HG03103 (cell line): ENCODE results near the gene TSPEAR.
"Not testable (repeated sequence)": the region's sequence is repeated elsewhere in the genome, so short reads cannot be mapped to it uniquely, and the experiment has no call there.

Experiments
- ATAC-seq: cut with Tn5 transposase; IDR thresholded peaks from one replicate; pipeline ENCODE4 v1.9.1; 2021; ENCODE audit warnings: low read depth; ENCODE audit not compliant: unreplicated experiment

The TSPEAR gene

DNA sequence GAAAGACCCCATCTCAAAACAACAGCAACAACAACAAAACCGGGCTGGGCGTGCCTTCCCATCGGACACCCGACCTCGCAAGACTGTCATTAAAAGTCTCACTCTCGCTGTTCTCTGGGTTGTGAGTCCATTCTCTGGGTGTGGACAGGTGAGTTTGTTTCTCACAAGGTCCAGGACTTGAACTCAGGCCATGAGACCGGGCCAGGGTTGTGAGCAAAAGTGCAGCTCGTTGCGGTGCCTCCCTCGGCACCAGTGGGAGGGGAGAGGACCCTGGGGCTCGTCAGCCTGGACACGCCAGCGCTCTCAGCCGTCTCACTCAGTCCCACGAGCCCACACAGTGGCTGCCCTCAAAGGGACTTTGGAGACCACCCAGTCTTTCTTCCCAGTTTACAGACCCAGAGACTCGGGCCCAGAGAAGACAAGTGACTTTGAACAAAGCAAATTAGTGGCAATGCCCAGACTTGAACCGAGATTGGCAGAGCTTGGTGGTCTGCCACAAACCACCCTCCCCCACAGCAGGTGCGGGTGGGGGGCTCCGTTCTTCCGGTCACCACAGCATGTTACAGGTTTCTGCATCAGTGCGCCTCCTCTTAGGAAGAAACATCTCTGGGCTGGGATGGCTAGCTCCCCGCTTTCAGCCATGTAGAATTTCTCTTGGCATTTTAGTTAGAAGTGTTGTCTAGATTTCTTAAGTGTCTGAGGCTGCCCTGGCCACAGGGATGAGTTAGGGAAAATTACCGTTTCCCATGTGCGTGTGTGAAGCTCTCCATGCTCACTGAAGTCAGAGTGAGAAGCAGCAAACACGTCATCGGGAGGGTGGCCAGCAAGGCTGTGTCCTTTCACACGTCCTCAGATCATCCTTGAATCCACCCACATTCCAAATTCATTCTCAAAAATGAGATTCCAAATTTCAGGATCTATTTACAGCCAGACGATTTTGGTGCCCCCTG lies 227.8 kb downstream of the TSPEAR start:
- no peak for ATAC-seq

GRCh38 chr21:44482581-44483287 lies 228.6 kb downstream of the TSPEAR start:
- ATAC-seq: no peak

DNA sequence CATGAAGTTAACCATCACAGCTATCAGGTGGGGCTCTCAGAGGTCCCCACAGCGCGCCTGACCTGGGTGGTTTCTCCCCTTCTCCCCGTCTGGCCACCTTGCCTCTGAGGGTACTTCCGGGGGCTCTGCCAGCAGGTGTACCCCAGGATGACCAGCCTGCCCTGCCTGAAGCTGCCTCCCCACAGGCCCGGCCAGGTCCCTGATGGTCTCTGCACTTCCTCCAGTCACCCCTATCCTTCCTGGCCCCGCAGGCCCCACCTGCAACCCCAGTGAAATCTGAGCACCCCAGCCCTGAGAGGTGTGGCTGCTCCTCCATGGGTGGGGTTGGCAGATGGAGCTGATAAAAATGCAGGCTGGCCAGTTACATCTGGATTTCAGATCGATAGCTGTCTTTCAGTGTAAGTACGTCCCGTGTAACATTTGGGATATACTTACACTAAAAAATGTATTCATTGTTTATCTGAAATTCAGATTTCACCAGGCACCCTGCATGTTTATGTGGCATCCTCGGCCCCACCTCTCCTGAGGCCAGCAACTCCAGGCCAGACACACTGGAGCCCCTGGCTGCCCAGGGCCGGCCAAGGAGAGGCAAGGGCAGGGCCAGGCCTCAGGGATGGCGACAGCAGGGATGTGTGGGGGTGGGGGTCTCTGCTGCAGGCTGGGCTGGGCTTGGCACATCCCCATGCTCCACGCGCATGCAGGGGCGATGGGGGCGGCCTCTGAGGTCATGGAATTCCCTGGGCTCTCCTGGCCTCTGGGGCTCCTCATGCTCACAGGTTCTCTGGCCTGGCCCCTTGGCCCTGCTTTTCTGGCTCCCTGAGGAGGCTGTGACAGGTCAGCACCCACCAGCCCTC lies 230.9 kb downstream of the TSPEAR start:
- ATAC-seq: no peak

DNA sequence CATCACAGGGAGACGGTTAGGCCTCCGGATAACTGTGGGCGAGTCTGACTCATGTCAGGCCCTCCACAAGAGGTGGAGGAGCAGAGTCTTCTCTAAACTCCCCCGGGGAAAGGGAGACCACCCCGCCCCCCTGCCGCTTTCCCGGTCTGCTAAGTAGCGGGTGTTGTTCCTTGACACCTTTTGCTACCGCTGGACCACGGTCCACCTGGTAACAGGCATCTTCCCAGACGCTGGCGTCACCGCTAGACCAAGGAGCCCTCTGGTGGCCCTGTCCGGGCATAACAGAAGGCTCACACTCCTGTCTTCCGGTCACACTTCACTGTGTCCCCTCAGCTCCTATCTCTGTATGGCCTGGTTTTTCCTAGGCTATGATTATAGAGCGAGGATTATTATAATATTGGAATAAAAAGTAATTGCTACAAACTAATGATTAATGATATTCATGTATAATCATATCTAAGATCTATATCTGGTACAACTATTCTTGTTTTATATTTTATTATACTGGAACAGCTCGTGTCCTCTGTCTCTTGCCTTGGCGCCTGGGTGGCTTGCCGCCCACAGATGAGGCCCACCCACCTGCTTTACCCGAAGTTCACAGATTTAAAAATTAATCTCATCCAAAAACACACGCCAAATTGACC lies 231.7 kb downstream of the TSPEAR start:
- ATAC-seq: not testable (repeated sequence)

- no peak for ATAC-seq
Measured at GRCh38 chr21:44478801-44479167, 232.6 kb downstream of the TSPEAR start.

GRCh38 chr21:44478124-44478800 lies 233.1 kb downstream of the TSPEAR start:
- no peak for ATAC-seq

DNA sequence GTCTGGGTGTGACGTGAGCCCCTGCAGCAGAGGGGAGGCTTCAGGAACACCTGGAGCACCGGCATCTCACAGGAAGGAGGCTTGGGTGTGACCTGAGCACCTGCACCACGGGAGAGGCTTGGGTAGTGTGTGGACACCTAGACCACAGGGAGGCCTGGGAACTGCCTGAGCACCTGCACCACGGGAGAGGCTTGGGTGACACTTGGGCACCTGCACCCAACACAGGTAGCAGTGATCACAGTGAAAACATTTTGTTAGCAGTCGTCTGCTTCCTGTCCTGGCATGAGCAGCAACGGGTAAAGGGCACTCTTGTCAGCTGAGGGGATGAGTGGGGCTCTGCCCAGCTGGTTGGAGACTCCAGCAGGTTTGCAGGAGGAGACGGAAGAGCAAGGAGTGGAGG lies 233.7 kb downstream of the TSPEAR start:
- ATAC-seq: no peak

DNA sequence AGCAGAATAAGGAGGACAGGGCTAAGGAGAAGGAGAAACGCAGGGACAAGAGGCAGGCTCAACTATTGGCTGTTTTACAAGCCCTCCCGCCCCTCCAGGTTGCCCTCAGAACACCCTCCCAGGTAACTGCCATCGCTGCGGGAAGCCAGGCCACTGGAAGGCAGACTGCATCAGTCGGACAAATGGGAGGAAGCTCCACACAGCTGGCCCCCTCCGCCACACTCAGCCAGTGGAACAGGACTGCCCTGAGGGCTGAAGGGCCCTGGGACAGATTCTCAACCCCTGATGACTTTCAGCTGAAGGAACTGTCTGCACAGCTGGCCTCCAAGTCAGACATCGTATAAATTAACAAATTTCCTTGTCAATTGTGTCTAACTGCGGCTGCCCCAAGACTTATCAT lies 234.2 kb downstream of the TSPEAR start:
- no peak for ATAC-seq

DNA sequence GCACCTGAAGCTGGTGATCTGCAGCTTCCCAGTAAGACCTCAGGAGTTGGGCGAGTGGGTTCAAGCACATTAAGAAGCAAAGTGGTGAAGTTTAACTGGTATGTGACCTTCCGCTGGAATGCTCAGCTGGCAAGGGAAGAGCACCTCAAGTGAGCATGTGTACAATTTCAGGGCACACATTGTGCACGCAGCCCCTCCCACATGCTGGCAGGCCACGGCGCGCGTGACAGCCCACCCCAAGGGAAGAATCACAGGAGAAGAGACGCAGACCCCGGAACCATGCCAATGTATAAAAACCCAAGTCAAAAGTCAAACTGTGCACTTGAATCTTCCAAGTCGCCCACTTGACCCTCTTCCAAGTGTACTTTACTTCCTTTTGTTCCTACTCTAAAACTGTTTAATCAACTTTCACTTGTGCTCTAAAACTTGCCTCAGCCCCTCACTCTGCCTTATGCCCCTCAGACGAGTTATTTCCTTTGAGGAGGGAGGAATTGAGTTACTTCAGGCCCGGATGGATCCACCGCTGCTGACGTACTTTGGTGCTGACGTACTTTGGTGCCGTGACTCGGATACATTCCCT lies 236.0 kb downstream of the TSPEAR start:
- no peak for ATAC-seq

DNA sequence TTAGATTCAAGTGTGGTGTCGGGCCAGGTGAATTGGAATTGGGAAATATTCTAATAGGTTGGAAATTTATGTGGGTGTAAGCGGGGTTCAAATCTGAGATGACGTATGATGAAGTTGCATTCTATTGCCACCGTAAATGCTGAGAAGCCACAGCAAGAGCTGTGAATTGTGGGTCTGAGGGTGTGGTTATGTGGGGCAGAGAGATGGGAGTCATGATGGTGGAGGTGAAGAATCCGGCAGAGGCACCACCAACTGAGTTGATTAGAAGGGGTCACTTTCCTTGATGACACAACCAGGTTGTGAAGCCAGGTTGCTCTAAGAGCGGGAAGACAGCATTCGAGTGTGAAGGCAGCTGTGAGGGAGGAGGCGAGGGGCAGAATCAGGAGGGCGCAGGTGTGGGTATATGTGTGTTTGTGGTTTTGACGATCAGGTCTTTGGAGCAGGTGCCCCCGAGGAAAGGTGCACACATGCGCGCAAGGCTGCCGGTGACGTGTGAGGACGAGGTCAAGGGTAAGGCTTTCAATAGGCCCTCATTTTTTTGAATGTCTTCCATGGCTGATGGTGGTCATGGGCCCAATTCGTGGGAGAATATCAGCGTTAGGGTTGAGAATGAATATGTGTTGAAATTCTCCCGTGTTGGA lies 237.3 kb downstream of the TSPEAR start:
- ATAC-seq: no peak

DNA sequence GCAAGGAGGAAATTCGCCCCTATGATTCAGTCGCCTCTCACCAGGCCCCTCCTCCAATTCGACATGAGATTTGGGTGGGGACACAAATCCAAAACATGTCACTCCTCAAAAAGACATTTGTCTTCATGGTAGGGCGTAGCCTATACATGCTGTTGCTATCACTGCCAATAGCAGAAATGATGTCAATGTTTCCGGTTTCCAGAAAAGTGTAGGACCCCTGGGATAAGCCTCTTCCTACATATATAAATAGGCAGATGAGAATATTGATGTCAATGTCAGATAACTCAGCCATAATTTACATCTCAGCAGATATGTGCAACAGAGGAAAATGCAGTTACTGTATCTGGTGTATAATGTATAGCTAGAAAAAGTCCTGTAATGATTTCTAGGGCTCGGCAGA lies 239.4 kb downstream of the TSPEAR start:
- no peak for ATAC-seq

- ATAC-seq: no peak
Measured at GRCh38 chr21:44471341-44471740, 240.0 kb downstream of the TSPEAR start.

- ATAC-seq: no peak
Measured at GRCh38 chr21:44467859-44468195, 243.5 kb downstream of the TSPEAR start.

GRCh38 chr21:44466996-44467858 lies 244.1 kb downstream of the TSPEAR start:
- ATAC-seq: no peak

DNA sequence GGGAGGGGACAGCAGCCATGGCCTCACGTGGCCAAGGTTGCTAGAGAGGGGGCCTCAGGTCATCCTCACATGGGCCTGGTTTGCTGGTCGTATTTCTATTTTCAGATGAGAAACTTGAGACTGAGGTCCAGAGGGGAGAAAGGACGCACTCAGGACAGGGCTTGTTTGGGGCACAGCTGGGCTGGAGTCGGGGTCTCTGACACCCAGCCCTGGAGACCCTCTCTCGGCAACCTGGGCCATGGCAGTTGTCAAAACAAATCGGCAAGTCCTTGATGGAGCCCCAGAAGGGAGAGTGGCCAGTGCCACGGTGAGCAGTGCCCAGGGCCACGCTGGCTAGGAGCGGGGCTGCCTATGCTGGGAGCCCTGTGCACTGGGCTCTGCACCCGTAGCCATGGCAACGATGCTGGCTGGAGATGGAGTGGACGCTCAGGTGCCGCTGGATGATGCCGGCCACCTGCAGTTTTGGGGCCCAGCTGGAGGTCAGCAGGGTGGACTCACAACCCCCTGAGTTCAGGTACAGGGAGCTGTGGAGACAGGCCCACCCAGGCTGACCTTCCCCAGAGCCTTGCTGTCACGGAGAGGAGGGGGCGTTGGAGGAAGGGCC lies 244.9 kb downstream of the TSPEAR start:
- no peak for ATAC-seq

- ATAC-seq: no peak
Measured at GRCh38 chr21:44464351-44464750, 247.0 kb downstream of the TSPEAR start.

- no peak for ATAC-seq
Measured at GRCh38 chr21:44463724-44464123, 247.6 kb downstream of the TSPEAR start.

DNA sequence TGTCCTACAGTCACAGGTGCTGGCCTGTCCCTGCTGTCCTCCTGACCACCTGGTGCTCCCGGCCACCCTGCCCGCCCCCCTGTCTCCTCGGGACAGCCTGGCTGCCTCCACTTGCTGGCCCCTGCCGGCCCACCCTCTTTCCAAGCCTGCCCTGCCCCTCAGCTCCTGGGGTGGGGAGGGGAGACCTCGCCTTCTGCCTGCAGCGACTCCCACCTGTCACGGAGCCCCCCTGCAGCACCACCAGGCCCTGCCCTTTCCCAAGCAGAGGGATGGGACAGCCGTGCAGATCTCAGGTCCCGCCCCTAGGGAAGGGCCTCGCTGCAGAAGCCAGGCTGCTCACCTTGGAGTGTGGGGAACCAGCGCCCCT lies 248.6 kb downstream of the TSPEAR start:
- no peak for ATAC-seq
